Lung (tissue), 12 donors: ENCODE data around the gene AFAP1. TPM values are rescaled to one million over a fixed set of nuclear protein-coding genes. Genes with fewer than 3 reads are reported as not detected.

ENCODE experiments used
- ATAC-seq: fragments of 200-7000 bp; cut with Tn5 transposase; one replicate; pipeline ENCODE4 v1.9.1; 2020; ENCODE audit warnings: moderate number of reproducible peaks; ENCODE audit not compliant: insufficient read depth, low FRiP score
- DNase-seq, 3 donors: peaks; one replicate each; pipeline ENCODE4 v3.0.0-alpha.2; 2013 to 2017
- H3K27ac ChIP-seq, 2 donors: one replicate each; pipeline ENCODE4 v1.5.1; 2013; ENCODE audit warnings: mild to moderate bottlenecking in 2 of 2, moderate library complexity in 2 of 2, control low read depth in 1 of 2, inconsistent platforms in 1 of 2, low read depth in 1 of 2, low read length in 1 of 2
- H3K27me3 ChIP-seq, 3 donors: one replicate each; pipeline ENCODE4 v1.5.1; 2013; ENCODE audit warnings: low read length in 2 of 3; ENCODE audit not compliant: control insufficient read depth in 3 of 3, insufficient read depth in 3 of 3
- H3K36me3 ChIP-seq, 4 donors: one replicate each; pipeline ENCODE4 v1.5.1; 2013; ENCODE audit warnings: low read length in 4 of 4, mild to moderate bottlenecking in 1 of 4, moderate library complexity in 1 of 4; ENCODE audit not compliant: control insufficient read depth in 4 of 4, insufficient read depth in 4 of 4
- H3K4me1 ChIP-seq, 5 donors: one replicate each; pipeline ENCODE4 v1.5.1; 2013; ENCODE audit warnings: low read length in 5 of 5, mild to moderate bottlenecking in 2 of 5, moderate library complexity in 1 of 5; ENCODE audit not compliant: control insufficient read depth in 5 of 5, insufficient read depth in 5 of 5
- H3K4me3 ChIP-seq: one replicate; pipeline ENCODE4 v1.5.1; 2013; ENCODE audit warnings: mild to moderate bottlenecking, control low read depth, moderate library complexity
- H3K9ac ChIP-seq, 2 donors: one replicate each; pipeline ENCODE4 v1.5.1; 2013; ENCODE audit warnings: low read length in 2 of 2, control low read depth in 1 of 2; ENCODE audit not compliant: insufficient read depth in 1 of 2
- H3K9me3 ChIP-seq, 4 donors: one replicate each; pipeline ENCODE4 v1.5.1; 2013; ENCODE audit warnings: low read length in 3 of 4, mild to moderate bottlenecking in 1 of 4, moderate library complexity in 1 of 4; ENCODE audit not compliant: control insufficient read depth in 4 of 4, insufficient read depth in 3 of 4
- CTCF ChIP-seq: IDR thresholded peaks from 2 replicates; pipeline ENCODE4 v1.5.1; 2012; ENCODE audit warnings: mild to moderate bottlenecking; ENCODE audit errors: control extremely low read depth, extremely low read depth
- WGBS, 2 donors: extraction: QIAGEN DNeasy Blood & Tissue Kit; methylation state at CpG; one replicate each; pipeline ENCODE4 v1.1.7; 2013; 5-methylcytosine and 5-hydroxymethylcytosine counted together
- polyA plus RNA-seq, 2 donors: library from polyadenylated mRNA; stranded (reverse); fragments of 200-250 nt; gene quantifications; one replicate each; pipeline ENCODE4 v1.2.1, GENCODE V29; 2013
- total RNA-seq, 2 donors: library from RNA; depleted of rRNA in 1 of 2; stranded (reverse); fragments of >200 nt in 1 of 2; gene quantifications; one replicate each; pipeline ENCODE4 v1.2.1, GENCODE V29; 2014 to 2021
- donor health status: control.
- donor health status: control.
- donor health status: Bipolar disorder and iron deficiency.
- donor health status: healthy.
- donor health status: DM: yes; HTN: yes; CAD: no.

Gene AFAP1
- total and polyA plus RNA-seq, 4 donors = 5.3 to 34.1 (median 12.3) TPM

GRCh38 chr4:7770224-7771050 is 169.2 kb downstream of the AFAP1 start:
- peak in 2 of 3 donors; percentile 36 to 45 for DNase-seq
- Histone ChIP-seq H3K4me3 (no peak overlapping the region), H3K36me3 (peaks cover 0 to 47% (median 28%) of the 10 kb centered on the region in 4 donors), H3K9ac (no peak overlapping the region), H3K4me1 (no peaks in the 10 kb centered on the region), H3K27me3 (no peaks in the 10 kb centered on the region), H3K9me3 (no peaks in the 10 kb centered on the region), H3K27ac (no peak overlapping the region)
- no peak for TF ChIP-seq CTCF
- WGBS, 2 donors = 84 to 87% methylated on average over 13 of the region's 13 CpGs
- ATAC-seq = no peak

- H3K27ac ChIP-seq = no peak overlapping the region
- H3K9me3 ChIP-seq = peaks cover 0 to 3% (median 0%) of the 10 kb centered on the region in 4 donors
- no peak for ATAC-seq
- H3K9ac ChIP-seq = no peak overlapping the region
- TF ChIP-seq CTCF = no peak
- no peaks in the 10 kb centered on the region for H3K4me1 ChIP-seq
- WGBS, 2 donors = 90 to 91% methylated on average over 20 of the region's 20 CpGs
- peaks cover 0 to 47% (median 28%) of the 10 kb centered on the region in 4 donors for H3K36me3 ChIP-seq
- DNase-seq = no peak
- H3K4me3 ChIP-seq = no peak overlapping the region
- H3K27me3 ChIP-seq = no peaks in the 10 kb centered on the region
Measured at GRCh38 chr4:7769396-7770223, 170.1 kb downstream of the AFAP1 start.

- 95 to 96% methylated on average over 16 of the region's 16 CpGs for WGBS, 2 donors
- H3K9ac ChIP-seq = no peak overlapping the region
- H3K9me3 ChIP-seq = peaks cover 0 to 3% (median 0%) of the 10 kb centered on the region in 4 donors
- H3K4me3 ChIP-seq = no peak overlapping the region
- no peaks in the 10 kb centered on the region for H3K27me3 ChIP-seq
- peaks cover 0 to 41% (median 28%) of the 10 kb centered on the region in 4 donors for H3K36me3 ChIP-seq
- DNase-seq (no peak), ATAC-seq (no peak)
- H3K4me1 ChIP-seq = no peaks in the 10 kb centered on the region
- no peak overlapping the region for H3K27ac ChIP-seq
- TF ChIP-seq CTCF = no peak
Measured at GRCh38 chr4:7768736-7769135, 170.9 kb downstream of the AFAP1 start.
